Measurements from ENCODE around the gene GNAS-AS1.

DNA sequence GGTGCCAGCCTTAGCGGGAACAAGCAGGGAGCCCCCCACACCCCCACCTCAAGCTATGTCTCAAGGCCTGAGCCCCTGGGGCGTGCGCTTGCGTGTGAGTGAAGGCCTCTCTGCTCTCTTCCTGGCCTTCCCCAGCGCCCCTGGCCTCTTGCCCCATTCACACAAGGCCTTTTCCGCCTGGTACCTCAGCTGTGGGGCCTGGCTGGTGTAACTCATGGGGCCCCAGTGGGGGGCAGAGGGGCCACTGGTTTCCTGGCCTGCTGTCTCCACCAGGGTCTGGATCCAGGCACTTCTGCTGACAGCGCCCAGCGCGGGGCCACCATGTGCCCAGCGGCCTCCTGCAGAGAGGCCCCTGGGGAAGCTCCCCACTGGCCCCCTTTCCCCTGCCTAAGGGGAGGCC lies 34.7 kb downstream of the GNAS-AS1 start:
- TF ChIP-seq, protein P1, sequence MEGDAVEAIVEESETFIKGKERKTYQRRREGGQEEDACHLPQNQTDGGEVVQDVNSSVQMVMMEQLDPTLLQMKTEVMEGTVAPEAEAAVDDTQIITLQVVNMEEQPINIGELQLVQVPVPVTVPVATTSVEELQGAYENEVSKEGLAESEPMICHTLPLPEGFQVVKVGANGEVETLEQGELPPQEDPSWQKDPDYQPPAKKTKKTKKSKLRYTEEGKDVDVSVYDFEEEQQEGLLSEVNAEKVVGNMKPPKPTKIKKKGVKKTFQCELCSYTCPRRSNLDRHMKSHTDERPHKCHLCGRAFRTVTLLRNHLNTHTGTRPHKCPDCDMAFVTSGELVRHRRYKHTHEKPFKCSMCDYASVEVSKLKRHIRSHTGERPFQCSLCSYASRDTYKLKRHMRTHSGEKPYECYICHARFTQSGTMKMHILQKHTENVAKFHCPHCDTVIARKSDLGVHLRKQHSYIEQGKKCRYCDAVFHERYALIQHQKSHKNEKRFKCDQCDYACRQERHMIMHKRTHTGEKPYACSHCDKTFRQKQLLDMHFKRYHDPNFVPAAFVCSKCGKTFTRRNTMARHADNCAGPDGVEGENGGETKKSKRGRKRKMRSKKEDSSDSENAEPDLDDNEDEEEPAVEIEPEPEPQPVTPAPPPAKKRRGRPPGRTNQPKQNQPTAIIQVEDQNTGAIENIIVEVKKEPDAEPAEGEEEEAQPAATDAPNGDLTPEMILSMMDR (conservative IDR thresholded peaks at IDR 0.05; ENCODE audit: low read depth, low read length), result no peak
- no peak for TF ChIP-seq EZH2 (IDR thresholded peaks at IDR 0.05; ENCODE audit: low read length, unreplicated experiment)
- no peak for TF ChIP-seq EZH2phosphoT487 (IDR thresholded peaks at IDR 0.05; ENCODE audit: borderline replicate concordance, low read length)
